Activated T-cell treated with anti-CD3 and anti-CD28 coated beads, Interleukin-2, amount 50 U/mL, for 72 hours (primary cell): ENCODE data around the gene AEBP1. TPM values are rescaled to one million over a fixed set of nuclear protein-coding genes. Genes with fewer than 3 reads are reported as not detected.
A peak's percentile ranks its signal among the peaks of the same experiment; 100 is the strongest.

Experiments used
- ATAC-seq, 2 donors: fragments of 150-1000 bp; cut with Tn5 transposase; replicated peaks in 1 of 2; 2 replicates each; pipeline ENCODE4 v1.10.0; 2021; ENCODE audit warnings: moderate library complexity in 2 of 2, mild to moderate bottlenecking in 1 of 2
- DNase-seq, 2 donors: peaks; one replicate each; pipeline ENCODE4 v3.0.0; 2021 to 2022; ENCODE audit warnings: mixed read lengths in 1 of 2
- H3K27ac Mint-ChIP-seq: one replicate; pipeline ENCODE4 v1.8.0; 2022; ENCODE audit warnings: mild to moderate bottlenecking, moderate library complexity, mixed read lengths
- H3K27me3 Mint-ChIP-seq: one replicate; pipeline ENCODE4 v1.8.0; 2022; ENCODE audit warnings: low read depth, mixed read lengths
- H3K36me3 Mint-ChIP-seq, 2 donors: one replicate each; pipeline ENCODE4 v1.8.0; 2022; ENCODE audit warnings: mixed read lengths in 2 of 2, mild to moderate bottlenecking in 1 of 2; ENCODE audit not compliant: insufficient read depth in 2 of 2
- H3K4me1 Mint-ChIP-seq: one replicate; pipeline ENCODE4 v1.8.0; 2022; ENCODE audit warnings: low read depth, mixed read lengths
- H3K4me3 Mint-ChIP-seq, 2 donors: one replicate each; pipeline ENCODE4 v1.8.0; 2022; ENCODE audit warnings: mild to moderate bottlenecking in 2 of 2, mixed read lengths in 2 of 2, moderate library complexity in 2 of 2
- H3K9me3 Mint-ChIP-seq, 2 donors: one replicate each; pipeline ENCODE4 v1.8.0; 2022; ENCODE audit warnings: mixed read lengths in 2 of 2
- total RNA-seq, 2 donors: library from RNA; stranded (reverse); gene quantifications; one replicate each; pipeline ENCODE4 v1.2.3, GENCODE V29; 2022

Gene AEBP1
- total RNA-seq, 2 donors from 2014 or later: 18.1 to 18.4 TPM

- Mint-ChIP-seq H3K9me3 (no peaks in the 10 kb centered on the region), H3K27ac (no peak overlapping the region), H3K36me3 (peaks cover 0 to 2% of the 10 kb centered on the region in 2 donors), H3K27me3 (no peaks in the 10 kb centered on the region), H3K4me3 (no peak overlapping the region), H3K4me1 (peaks cover 5% of the 10 kb centered on the region)
- ATAC-seq: no peak
- DNase-seq: no peak
These were observed 24.8 kb downstream of the AEBP1 start for GRCh38 chr7:44128721-44129582.

GRCh38 chr7:44131173-44132029 is 27.3 kb downstream of the AEBP1 start:
- DNase-seq (no peak), ATAC-seq (peak; percentile 50 to 53)
- Mint-ChIP-seq H3K4me3 (no peak overlapping the region), H3K27me3 (no peaks in the 10 kb centered on the region), H3K36me3 (peaks cover 0 to 2% of the 10 kb centered on the region in 2 donors), H3K27ac (no peak overlapping the region), H3K9me3 (no peaks in the 10 kb centered on the region), H3K4me1 (no peaks in the 10 kb centered on the region)

GRCh38 chr7:44132039-44132438 is 27.9 kb downstream of the AEBP1 start:
- Mint-ChIP-seq H3K27me3 (no peaks in the 10 kb centered on the region), H3K4me1 (no peaks in the 10 kb centered on the region), H3K27ac (no peak overlapping the region), H3K4me3 (no peak overlapping the region), H3K36me3 (peaks cover 0 to 2% of the 10 kb centered on the region in 2 donors), H3K9me3 (no peaks in the 10 kb centered on the region)
- DNase-seq (no peak), ATAC-seq (no peak)

- no peak for DNase-seq
- Mint-ChIP-seq H3K36me3 (no peaks in the 10 kb centered on the region), H3K27me3 (no peaks in the 10 kb centered on the region), H3K27ac (no peak overlapping the region), H3K4me3 (no peak overlapping the region), H3K9me3 (no peaks in the 10 kb centered on the region), H3K4me1 (peaks cover 5% of the 10 kb centered on the region)
- no peak for ATAC-seq
These were observed 29.1 kb downstream of the AEBP1 start for GRCh38 chr7:44133295-44133694.

- peaks cover 5% of the 10 kb centered on the region for H3K4me1 Mint-ChIP-seq
- H3K27ac Mint-ChIP-seq: no peak overlapping the region
- no peaks in the 10 kb centered on the region for H3K27me3 Mint-ChIP-seq
- H3K9me3 Mint-ChIP-seq: no peaks in the 10 kb centered on the region
- ATAC-seq: no peak
- no peak overlapping the region for H3K4me3 Mint-ChIP-seq
- no peak for DNase-seq
- no peaks in the 10 kb centered on the region for H3K36me3 Mint-ChIP-seq
These were observed 30.9 kb downstream of the AEBP1 start for GRCh38 chr7:44134943-44135628.

GRCh38 chr7:44136731-44137130 is 32.6 kb downstream of the AEBP1 start:
- Mint-ChIP-seq H3K27me3 (no peaks in the 10 kb centered on the region), H3K36me3 (no peaks in the 10 kb centered on the region), H3K4me3 (no peak overlapping the region), H3K4me1 (peaks cover 5% of the 10 kb centered on the region), H3K27ac (no peak overlapping the region), H3K9me3 (no peaks in the 10 kb centered on the region)
- DNase-seq (no peak), ATAC-seq (no peak)

GRCh38 chr7:44138698-44139097 is 34.6 kb downstream of the AEBP1 start:
- Mint-ChIP-seq H3K4me3 (no peak overlapping the region), H3K27me3 (no peaks in the 10 kb centered on the region), H3K4me1 (peaks cover 5% of the 10 kb centered on the region), H3K9me3 (no peaks in the 10 kb centered on the region), H3K27ac (no peak overlapping the region), H3K36me3 (no peaks in the 10 kb centered on the region)
- DNase-seq (no peak), ATAC-seq (no peak)

GRCh38 chr7:44139311-44140010 is 35.3 kb downstream of the AEBP1 start:
- Mint-ChIP-seq H3K4me3 (no peak overlapping the region), H3K9me3 (no peaks in the 10 kb centered on the region), H3K27me3 (no peaks in the 10 kb centered on the region), H3K36me3 (no peaks in the 10 kb centered on the region), H3K27ac (no peak overlapping the region), H3K4me1 (peaks cover 5% of the 10 kb centered on the region)
- ATAC-seq (no peak), DNase-seq (no peak)

GRCh38 chr7:44140341-44140740 is 36.2 kb downstream of the AEBP1 start:
- Mint-ChIP-seq H3K4me3 (no peak overlapping the region), H3K9me3 (no peaks in the 10 kb centered on the region), H3K36me3 (no peaks in the 10 kb centered on the region), H3K27ac (no peak overlapping the region), H3K4me1 (peaks cover 10% of the 10 kb centered on the region), H3K27me3 (peaks cover 5% of the 10 kb centered on the region)
- ATAC-seq: no peak
- DNase-seq: no peak

- DNase-seq (no peak), ATAC-seq (no peak)
- Mint-ChIP-seq H3K9me3 (no peaks in the 10 kb centered on the region), H3K36me3 (no peaks in the 10 kb centered on the region), H3K4me3 (no peak within 1 kb of the TSS), H3K27me3 (peaks cover 7% of the 10 kb centered on the region), H3K4me1 (peaks cover 14% of the 10 kb centered on the region), H3K27ac (no peak within 1 kb of the TSS)
These were observed 37.2 kb downstream of the AEBP1 start, which contains the start of gene MYL7 for GRCh38 chr7:44141221-44141850. TSS of gene MYL7 (minus strand) at chr7:44141332. CDS start at chr7:44141305, 27 bp downstream.

GRCh38 chr7:44142028-44142427 is 37.9 kb downstream of the AEBP1 start:
- ATAC-seq: no peak
- H3K9me3 Mint-ChIP-seq: no peaks in the 10 kb centered on the region

GRCh38 chr7:44143646-44144250 is 39.6 kb downstream of the AEBP1 start:
- ATAC-seq (no peak), DNase-seq (no peak)
- H3K27ac Mint-ChIP-seq: no peak overlapping the region
- no peak overlapping the region for H3K4me3 Mint-ChIP-seq
- peaks cover 14% of the 10 kb centered on the region for H3K4me1 Mint-ChIP-seq
- H3K9me3 Mint-ChIP-seq: no peaks in the 10 kb centered on the region
- no peaks in the 10 kb centered on the region for H3K36me3 Mint-ChIP-seq
- H3K27me3 Mint-ChIP-seq: peaks cover 7% of the 10 kb centered on the region

More at GRCh38 chr7:44142028-44142427, 37.9 kb downstream of the AEBP1 start:
- Mint-ChIP-seq H3K4me3 (no peak overlapping the region), H3K36me3 (no peaks in the 10 kb centered on the region), H3K27me3 (peaks cover 7% of the 10 kb centered on the region), H3K27ac (no peak overlapping the region), H3K4me1 (peaks cover 20% of the 10 kb centered on the region)
- no peak for DNase-seq
